ENCODE results near the gene NCR1. TPM values are rescaled to one million over a fixed set of nuclear protein-coding genes. Genes with fewer than 3 reads are reported as not detected.

NCR1 gene
- total RNA-seq, 1 donor from 2014 or later, result not detected

Other genes with a start within 250 kb of the NCR1 start
- not detected in 2 replicates for gene LILRB4, start 243.2 kb upstream of the NCR1 start, total RNA-seq
- not detected in 2 replicates for gene KIR3DL3, start 181.7 kb upstream of the NCR1 start, total RNA-seq
- 0.12 TPM in 1 of 2 replicates, not detected in the other for gene KIR2DL3, start 167.6 kb upstream of the NCR1 start, total RNA-seq
- gene KIR2DL1, start 136.4 kb upstream of the NCR1 start, total RNA-seq, result not detected in 2 replicates
- gene KIR2DL4, start 102.5 kb upstream of the NCR1 start, total RNA-seq, result not detected in 2 replicates
- gene KIR3DL1, start 89.7 kb upstream of the NCR1 start, total RNA-seq, result not detected in 2 replicates
- not detected in 2 replicates for gene KIR2DS4, start 73.5 kb upstream of the NCR1 start, total RNA-seq
- gene KIR3DL2, start 55.7 kb upstream of the NCR1 start, total RNA-seq, result 0.47 and 0.52 TPM in 2 replicates
- not detected in 2 replicates for gene FCAR, start 31.9 kb upstream of the NCR1 start, total RNA-seq
- not detected in 2 replicates for gene NLRP7, start 41.4 kb downstream of the NCR1 start, total RNA-seq
- gene NLRP2, start 60.2 kb downstream of the NCR1 start, total RNA-seq, result 14.2 and 17.9 TPM in 2 replicates
- 0.17 and 0.42 TPM in 2 replicates for gene GP6, start 132.1 kb downstream of the NCR1 start, total RNA-seq
- 21.7 and 23.2 TPM in 2 replicates for gene RDH13, start 157.0 kb downstream of the NCR1 start, total RNA-seq
- gene EPS8L1, start 169.7 kb downstream of the NCR1 start, total RNA-seq, result 3.7 and 3.9 TPM in 2 replicates
- gene PPP1R12C, start 211.5 kb downstream of the NCR1 start, total RNA-seq, result 103 and 104 TPM in 2 replicates
- 0.36 and 0.51 TPM in 2 replicates for gene TNNT1, start 243.1 kb downstream of the NCR1 start, total RNA-seq

All from activated CD4-positive, alpha-beta T cell treated with anti-CD3 and anti-CD28 coated beads, Interleukin-2, amount 10 ng/mL, durations not matched to agents 24 days and 14 days (primary cell).